ENCODE data around the gene CDS2. TPM values are rescaled to one million over a fixed set of nuclear protein-coding genes. Genes with fewer than 3 reads are reported as not detected.
A peak's percentile ranks its signal among the peaks of the same experiment; 100 is the strongest.

Gene CDS2
- total and polyA plus RNA-seq, 2 of the 13 experiments (the other 11 are each of a cell fraction or from before 2014, with no cell fraction given) = 81.3 to 153 TPM

- TF ChIP-seq ZNF710 (CRISPR knock-in tag; IDR thresholded peaks at IDR 0.05; ENCODE audit: borderline replicate concordance) (peak; percentile 89), ZBTB7B (CRISPR knock-in tag; IDR thresholded peaks at IDR 0.05) (peak; percentile 62; the same call in 1 of the 2 replicates), ZFY (CRISPR knock-in tag; IDR thresholded peaks at IDR 0.05) (peak; percentile 89), ZBTB10 (CRISPR knock-in tag; IDR thresholded peaks at IDR 0.05; ENCODE audit: borderline replicate concordance) (no peak), ZNF142 (CRISPR knock-in tag; IDR thresholded peaks at IDR 0.05) (no peak; the same call in 1 of the 2 replicates), FOXC1 (CRISPR knock-in tag; IDR thresholded peaks at IDR 0.05; ENCODE audit: borderline replicate concordance) (peak; percentile 88; the same call in 1 of the 2 replicates), KLF15 (CRISPR knock-in tag; IDR thresholded peaks at IDR 0.05; ENCODE audit: borderline replicate concordance) (no peak), CCAR2 (optimal IDR thresholded peaks at IDR 0.05; ENCODE audit: low read depth, low read length) (no peak), ZNF337 (CRISPR knock-in tag; IDR thresholded peaks at IDR 0.05; ENCODE audit: borderline replicate concordance, low read depth) (no peak; the same call in 1 of the 2 replicates), XBP1 (CRISPR knock-in tag; IDR thresholded peaks at IDR 0.05) (no peak), ZNF598 (CRISPR knock-in tag; IDR thresholded peaks at IDR 0.05; ENCODE audit: borderline replicate concordance) (peak; percentile 94; the same call in 1 of the 2 replicates), TCF7 (IDR thresholded peaks at IDR 0.05; ENCODE audit: low read depth) (no peak), GPBP1L1 (CRISPR knock-in tag; IDR thresholded peaks at IDR 0.05) (no peak), HMG20A (CRISPR knock-in tag; IDR thresholded peaks at IDR 0.05; ENCODE audit: borderline replicate concordance) (peak; percentile 64; the same call in 1 of the 2 replicates), ONECUT2 (CRISPR knock-in tag; IDR thresholded peaks at IDR 0.05) (0 out of 2 replicates have a peak, but pooled peaks have one; percentile 46), PHB2 (IDR thresholded peaks at IDR 0.05; ENCODE audit: partially characterized antibody) (no peak)
Measured at GRCh38 chr20:5150226-5151076, 23.6 kb downstream of the CDS2 start (continued).

All from HepG2 (cell line).